ENCODE data around the gene ANKRD23. TPM values are rescaled to one million over a fixed set of nuclear protein-coding genes. Genes with fewer than 3 reads are reported as not detected.
A peak's percentile ranks its signal among the peaks of the same experiment; 100 is the strongest.

Gene ANKRD23
- total and polyA plus RNA-seq, 2 donors: 3.4 to 7.5 TPM

- DNase-seq (ENCODE audit: low read depth in 6 of 9, low spot score in 9 of 9): no peak
- peaks cover 0 to 6% of the 10 kb centered on the region in 2 donors for H3K9me3 ChIP-seq (ENCODE audit: control insufficient read depth in 2 of 2, insufficient read depth in 1 of 2, low read length in 1 of 2)
These were observed 28.9 kb upstream of the ANKRD23 start for GRCh38 chr2:96872591-96873349.

GRCh38 chr2:96870626-96871255 lies 26.9 kb upstream of the ANKRD23 start:
- 10% methylated on average over 13 of the region's 13 CpGs for WGBS
- Histone ChIP-seq H3K4me3 (ENCODE audit: low read length in 2 of 2) (peak overlapping the region; percentile 27 to 54), H3K36me3 (ENCODE audit: control insufficient read depth in 2 of 2, insufficient read depth in 2 of 2, low read length in 1 of 2) (no peaks in the 10 kb centered on the region), H3K27ac (ENCODE audit: low read depth in 1 of 2, low read length in 1 of 2) (peak overlapping the region; percentile 71 to 72), H3K9me3 (ENCODE audit: control insufficient read depth in 2 of 2, insufficient read depth in 1 of 2, low read length in 1 of 2) (peaks cover 0 to 9% of the 10 kb centered on the region in 2 donors), H3K4me1 (ENCODE audit: control insufficient read depth in 2 of 2, insufficient read depth in 2 of 2, low read length in 2 of 2) (peaks cover 10 to 61% of the 10 kb centered on the region in 2 donors), H3K27me3 (ENCODE audit: control insufficient read depth in 2 of 2, insufficient read depth in 1 of 2, low read length in 1 of 2) (peaks cover 53 to 95% of the 10 kb centered on the region in 2 donors)
- peak in 1 of 9 donors; percentile 59 for DNase-seq (ENCODE audit: low read depth in 6 of 9, low spot score in 9 of 9)

More at GRCh38 chr2:96872591-96873349, 28.9 kb upstream of the ANKRD23 start:
- Histone ChIP-seq H3K36me3 (ENCODE audit: control insufficient read depth in 2 of 2, insufficient read depth in 2 of 2, low read length in 1 of 2) (no peaks in the 10 kb centered on the region), H3K4me1 (ENCODE audit: control insufficient read depth in 2 of 2, insufficient read depth in 2 of 2, low read length in 2 of 2) (peaks cover 10 to 54% of the 10 kb centered on the region in 2 donors), H3K27me3 (ENCODE audit: control insufficient read depth in 2 of 2, insufficient read depth in 1 of 2, low read length in 1 of 2) (peaks cover 39 to 80% of the 10 kb centered on the region in 2 donors), H3K4me3 (ENCODE audit: low read length in 2 of 2) (no peak overlapping the region), H3K27ac (ENCODE audit: low read depth in 1 of 2, low read length in 1 of 2) (peak overlapping the region; percentile 26)
- WGBS: 94% methylated on average over 14 of the region's 14 CpGs

- Histone ChIP-seq H3K4me1 (ENCODE audit: control insufficient read depth in 2 of 2, insufficient read depth in 2 of 2, low read length in 2 of 2) (peaks cover 10 to 54% of the 10 kb centered on the region in 2 donors), H3K27me3 (ENCODE audit: control insufficient read depth in 2 of 2, insufficient read depth in 1 of 2, low read length in 1 of 2) (peaks cover 57 to 98% of the 10 kb centered on the region in 2 donors), H3K27ac (ENCODE audit: low read depth in 1 of 2, low read length in 1 of 2) (peak within 1 kb of the TSS; percentile 71 to 86), H3K36me3 (ENCODE audit: control insufficient read depth in 2 of 2, insufficient read depth in 2 of 2, low read length in 1 of 2) (no peaks in the 10 kb centered on the region), H3K9me3 (ENCODE audit: control insufficient read depth in 2 of 2, insufficient read depth in 1 of 2, low read length in 1 of 2) (peaks cover 0 to 9% of the 10 kb centered on the region in 2 donors), H3K4me3 (ENCODE audit: low read length in 2 of 2) (peak within 1 kb of the TSS; percentile 42 to 54)
- DNase-seq (ENCODE audit: low read depth in 6 of 9, low spot score in 9 of 9): peak in 1 of 9 donors; percentile 43
- WGBS: 2% methylated on average over 93 of the region's 93 CpGs
These were observed 26.2 kb upstream of the ANKRD23 start, which contains the start of gene SEMA4C for GRCh38 chr2:96869822-96870625. Gene SEMA4C (minus strand): TSS chr2:96870080. CDS start chr2:96867886, 2,194 bp downstream.

DNA sequence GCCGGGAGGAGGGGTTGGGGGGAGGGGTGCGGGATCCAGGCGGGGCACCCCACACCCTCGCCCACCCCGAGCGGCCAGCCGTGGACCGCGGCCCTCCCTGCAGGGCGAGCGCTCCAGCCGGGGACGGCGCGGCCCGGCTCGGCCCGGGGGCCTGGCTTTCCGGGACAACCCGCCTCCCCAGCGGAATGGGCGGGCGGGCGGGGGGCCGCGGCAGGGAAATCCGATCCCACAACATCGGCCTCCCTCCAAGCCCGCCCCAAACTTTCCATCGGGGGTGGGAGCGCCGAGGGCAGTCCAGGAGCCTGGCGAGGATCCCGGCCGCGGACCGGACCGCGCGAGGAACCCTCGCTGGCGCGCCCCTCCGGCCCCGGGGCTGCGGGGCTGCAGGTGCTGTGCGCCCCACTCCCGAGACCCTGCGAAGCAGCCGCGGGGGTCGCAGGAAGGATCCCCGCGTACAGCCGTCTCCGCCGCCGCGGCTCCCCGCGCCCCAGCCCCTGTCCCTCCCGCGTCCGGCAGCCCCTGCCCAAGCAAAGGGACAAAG lies 25.5 kb upstream of the ANKRD23 start:
- Histone ChIP-seq H3K4me1 (ENCODE audit: control insufficient read depth in 2 of 2, insufficient read depth in 2 of 2, low read length in 2 of 2) (peaks cover 10 to 48% of the 10 kb centered on the region in 2 donors), H3K27ac (ENCODE audit: low read depth in 1 of 2, low read length in 1 of 2) (peak overlapping the region; percentile 26 to 86), H3K4me3 (ENCODE audit: low read length in 2 of 2) (peak overlapping the region; percentile 42 to 54), H3K27me3 (ENCODE audit: control insufficient read depth in 2 of 2, insufficient read depth in 1 of 2, low read length in 1 of 2) (peaks cover 57 to 98% of the 10 kb centered on the region in 2 donors), H3K9me3 (ENCODE audit: control insufficient read depth in 2 of 2, insufficient read depth in 1 of 2, low read length in 1 of 2) (peaks cover 0 to 9% of the 10 kb centered on the region in 2 donors), H3K36me3 (ENCODE audit: control insufficient read depth in 2 of 2, insufficient read depth in 2 of 2, low read length in 1 of 2) (peaks cover 0 to 3% of the 10 kb centered on the region in 2 donors)
- WGBS: 2% methylated on average over 64 of the region's 64 CpGs
- no peak for DNase-seq (ENCODE audit: low read depth in 6 of 9, low spot score in 9 of 9)

GRCh38 chr2:96868555-96869280 lies 24.9 kb upstream of the ANKRD23 start:
- H3K27ac ChIP-seq (ENCODE audit: low read depth in 1 of 2, low read length in 1 of 2): peak overlapping the region; percentile 55 to 78
- WGBS: under 1% methylated on average over 76 of the region's 76 CpGs
- H3K36me3 ChIP-seq (ENCODE audit: control insufficient read depth in 2 of 2, insufficient read depth in 2 of 2, low read length in 1 of 2): peaks cover 0 to 3% of the 10 kb centered on the region in 2 donors
- peaks cover 10 to 41% of the 10 kb centered on the region in 2 donors for H3K4me1 ChIP-seq (ENCODE audit: control insufficient read depth in 2 of 2, insufficient read depth in 2 of 2, low read length in 2 of 2)
- H3K9me3 ChIP-seq (ENCODE audit: control insufficient read depth in 2 of 2, insufficient read depth in 1 of 2, low read length in 1 of 2): peaks cover 0 to 9% of the 10 kb centered on the region in 2 donors
- peaks cover 54 to 95% of the 10 kb centered on the region in 2 donors for H3K27me3 ChIP-seq (ENCODE audit: control insufficient read depth in 2 of 2, insufficient read depth in 1 of 2, low read length in 1 of 2)
- H3K4me3 ChIP-seq (ENCODE audit: low read length in 2 of 2): peak overlapping the region; percentile 46 to 54
- peak in 1 of 9 donors; percentile 54 for DNase-seq (ENCODE audit: low read depth in 6 of 9, low spot score in 9 of 9)

- Histone ChIP-seq H3K27ac (ENCODE audit: low read depth in 1 of 2, low read length in 1 of 2) (peak overlapping the region; percentile 11 to 47), H3K4me1 (ENCODE audit: control insufficient read depth in 2 of 2, insufficient read depth in 2 of 2, low read length in 2 of 2) (peaks cover 10 to 36% of the 10 kb centered on the region in 2 donors), H3K36me3 (ENCODE audit: control insufficient read depth in 2 of 2, insufficient read depth in 2 of 2, low read length in 1 of 2) (peaks cover 0 to 3% of the 10 kb centered on the region in 2 donors), H3K9me3 (ENCODE audit: control insufficient read depth in 2 of 2, insufficient read depth in 1 of 2, low read length in 1 of 2) (peaks cover 0 to 9% of the 10 kb centered on the region in 2 donors), H3K4me3 (ENCODE audit: low read length in 2 of 2) (peak overlapping the region; percentile 46 to 54), H3K27me3 (ENCODE audit: control insufficient read depth in 2 of 2, insufficient read depth in 1 of 2, low read length in 1 of 2) (peaks cover 54 to 88% of the 10 kb centered on the region in 2 donors)
- no peak for DNase-seq (ENCODE audit: low read depth in 6 of 9, low spot score in 9 of 9)
- 26% methylated on average over 27 of the region's 27 CpGs for WGBS
These were observed 24.1 kb upstream of the ANKRD23 start for GRCh38 chr2:96867756-96868554.

DNA sequence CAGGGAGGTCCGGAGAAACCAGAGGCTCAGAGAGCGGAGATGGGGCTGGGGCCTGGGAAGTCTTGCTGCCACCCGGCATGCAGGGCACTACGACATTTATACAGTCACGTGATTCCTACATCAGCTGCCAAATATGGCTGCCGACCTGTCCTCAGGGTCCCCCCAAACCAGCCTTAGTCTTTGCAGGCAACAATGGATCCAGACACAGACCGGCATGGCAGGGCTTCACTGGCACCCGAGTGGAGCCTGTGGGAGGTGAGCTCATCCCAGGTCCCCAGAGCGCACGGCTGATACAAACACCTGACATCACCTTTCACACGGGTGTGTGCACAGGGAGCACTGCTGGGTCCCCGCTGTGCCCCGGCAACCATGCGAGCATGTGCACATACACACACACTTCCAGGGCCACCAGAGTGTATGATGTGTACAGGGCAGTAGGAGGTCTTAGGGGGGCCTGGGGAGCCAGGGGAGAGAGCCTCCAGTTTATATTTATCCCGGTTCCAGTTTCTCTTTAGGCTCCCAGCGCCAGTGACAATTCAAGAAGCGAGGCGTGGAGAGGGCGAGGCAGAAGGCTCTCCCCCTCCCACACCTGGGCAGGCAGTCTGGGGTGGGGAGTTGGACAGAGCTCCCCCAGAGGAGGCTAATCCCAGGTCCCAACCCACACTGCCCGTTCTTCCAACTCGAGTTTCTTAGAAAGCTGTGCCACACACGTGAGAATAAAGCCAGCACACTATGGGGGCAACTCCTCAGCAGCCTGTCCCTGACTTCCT lies 23.4 kb upstream of the ANKRD23 start:
- Histone ChIP-seq H3K4me1 (ENCODE audit: control insufficient read depth in 2 of 2, insufficient read depth in 2 of 2, low read length in 2 of 2) (peaks cover 10 to 36% of the 10 kb centered on the region in 2 donors), H3K27me3 (ENCODE audit: control insufficient read depth in 2 of 2, insufficient read depth in 1 of 2, low read length in 1 of 2) (peaks cover 50 to 81% of the 10 kb centered on the region in 2 donors), H3K9me3 (ENCODE audit: control insufficient read depth in 2 of 2, insufficient read depth in 1 of 2, low read length in 1 of 2) (peaks cover 0 to 9% of the 10 kb centered on the region in 2 donors), H3K36me3 (ENCODE audit: control insufficient read depth in 2 of 2, insufficient read depth in 2 of 2, low read length in 1 of 2) (peaks cover 0 to 3% of the 10 kb centered on the region in 2 donors), H3K4me3 (ENCODE audit: low read length in 2 of 2) (peak overlapping the region in 1 of 2 donors; percentile 46), H3K27ac (ENCODE audit: low read depth in 1 of 2, low read length in 1 of 2) (no peak overlapping the region)
- WGBS: 74% methylated on average over 22 of the region's 22 CpGs
- no peak for DNase-seq (ENCODE audit: low read depth in 6 of 9, low spot score in 9 of 9)
